Heart left ventricle (tissue), 13 donors: ENCODE measurements around the gene NAT10.

ENCODE experiments used
- POLR2A ChIP-seq, 2 donors: fragments of 450-650 bp; IDR thresholded peaks; one replicate each; pipeline ENCODE4 v1.6.1; 2017; ENCODE audit warnings: antibody characterized with exemption in 2 of 2, mild to moderate bottlenecking in 2 of 2, moderate library complexity in 2 of 2
- TF ChIP-seq, protein P1 (sequence below), 12 donors: fragments of 200-600 bp; sonication (generic) in 4 of 12; IDR thresholded peaks; one replicate each; pipeline versions ENCODE4 v1.5.0 to v1.8.0; 2018 to 2022; ENCODE audit warnings: antibody characterized with exemption in 12 of 12, mild to moderate bottlenecking in 5 of 12
- donor health status: ischemic (EF 13 %, LVEDD 7.1; RV severe dilation, severe dysfunction).
- donor health status: DM: no; HTN: yes; CAD: no.
- donor health status: DM: no; HTN: no; CAD: no.
- donor health status: ischemic (EF 25% LVEDD 6.9; RV normal size, moderate dysfunction).
- donor health status: ischemic (EF 25% LVEDD 5.7; RV mildly dilated, moderate dysfunction).
- donor health status: ischemic (EF 35%, LVEDD 5.7; RV mildly dilated, moderate dysfunction).
- donor health status: nonischemic (EF 11% LVEDD 7.7; RV severe dilation, severe dysfunction).
- donor health status: DM: yes; HTN: yes; CAD: no.
- donor health status: PGD.
- donor health status: ischemic (EF 29% LVEDD 5.4; RV normal size, mild dysfunction).
- donor health status: nonischemic (EF 23%, LVEDD 6.1; RV moderate dilation, normal function).

DNA sequence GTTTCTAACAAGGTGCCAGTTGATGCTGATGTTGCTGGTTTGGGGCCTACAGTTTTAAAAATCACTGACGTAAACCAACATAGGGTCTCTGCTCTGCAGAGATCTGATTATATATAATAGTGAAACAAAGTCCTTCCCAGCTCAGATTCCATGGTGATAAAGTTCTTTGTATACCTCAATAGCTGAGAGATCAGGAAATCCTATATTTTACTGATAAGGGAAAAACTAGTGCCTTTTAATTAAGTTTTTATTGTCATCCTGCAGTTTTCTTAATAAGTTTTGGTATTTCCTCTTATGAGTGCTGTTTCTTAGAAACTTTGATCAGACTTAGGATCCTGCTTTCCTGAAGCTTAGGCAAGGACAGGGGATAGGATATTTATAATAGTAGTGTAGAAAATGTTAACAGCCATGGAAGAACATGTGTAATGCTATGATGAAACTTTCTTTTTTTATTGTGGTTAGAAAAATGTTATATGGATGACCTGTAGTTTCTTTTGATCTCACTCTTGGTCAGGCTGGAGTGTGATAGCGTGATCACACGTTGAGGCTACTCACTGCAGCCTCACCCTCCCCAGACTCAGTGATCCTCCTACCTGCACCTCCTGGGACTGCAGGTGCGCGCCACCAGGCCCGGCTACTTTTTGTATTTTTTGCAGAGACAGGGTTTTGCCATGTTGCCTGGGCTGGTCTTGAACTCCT lies 39.8 kb upstream of the NAT10 start:
- no peak for TF ChIP-seq POLR2A (IDR thresholded peaks at IDR 0.05)
- TF ChIP-seq, protein P1, sequence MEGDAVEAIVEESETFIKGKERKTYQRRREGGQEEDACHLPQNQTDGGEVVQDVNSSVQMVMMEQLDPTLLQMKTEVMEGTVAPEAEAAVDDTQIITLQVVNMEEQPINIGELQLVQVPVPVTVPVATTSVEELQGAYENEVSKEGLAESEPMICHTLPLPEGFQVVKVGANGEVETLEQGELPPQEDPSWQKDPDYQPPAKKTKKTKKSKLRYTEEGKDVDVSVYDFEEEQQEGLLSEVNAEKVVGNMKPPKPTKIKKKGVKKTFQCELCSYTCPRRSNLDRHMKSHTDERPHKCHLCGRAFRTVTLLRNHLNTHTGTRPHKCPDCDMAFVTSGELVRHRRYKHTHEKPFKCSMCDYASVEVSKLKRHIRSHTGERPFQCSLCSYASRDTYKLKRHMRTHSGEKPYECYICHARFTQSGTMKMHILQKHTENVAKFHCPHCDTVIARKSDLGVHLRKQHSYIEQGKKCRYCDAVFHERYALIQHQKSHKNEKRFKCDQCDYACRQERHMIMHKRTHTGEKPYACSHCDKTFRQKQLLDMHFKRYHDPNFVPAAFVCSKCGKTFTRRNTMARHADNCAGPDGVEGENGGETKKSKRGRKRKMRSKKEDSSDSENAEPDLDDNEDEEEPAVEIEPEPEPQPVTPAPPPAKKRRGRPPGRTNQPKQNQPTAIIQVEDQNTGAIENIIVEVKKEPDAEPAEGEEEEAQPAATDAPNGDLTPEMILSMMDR (IDR thresholded peaks at IDR 0.05) = no peak
